Neuronal stem cell (in vitro differentiated cells): ENCODE results near the gene PRODH.

Experiments used
- DNase-seq: peaks from one replicate; pipeline ENCODE4 v3.0.0-alpha.2; 2013; ENCODE audit warnings: low spot score
- H2AFZ ChIP-seq: one replicate; pipeline ENCODE4 v1.6.1; 2013; ENCODE audit warnings: mild to moderate bottlenecking, low read length, inconsistent platforms
- H2AK5ac ChIP-seq: 2 replicates; pipeline ENCODE4 v1.6.1; 2013; ENCODE audit warnings: low read depth, mild to moderate bottlenecking, inconsistent platforms, low read length, moderate library complexity, mixed read lengths
- H2BK120ac ChIP-seq: 2 replicates; pipeline ENCODE4 v1.6.1; 2013; ENCODE audit warnings: low read depth, mild to moderate bottlenecking, inconsistent platforms, low read length, moderate library complexity, mixed read lengths
- H2BK12ac ChIP-seq: one replicate; pipeline ENCODE4 v1.6.1; 2013; ENCODE audit warnings: low read length, inconsistent platforms
- H2BK15ac ChIP-seq: 2 replicates; pipeline ENCODE4 v1.6.1; 2013; ENCODE audit warnings: mild to moderate bottlenecking, low read length, inconsistent platforms, mixed read lengths
- H2BK5ac ChIP-seq: one replicate; pipeline ENCODE4 v1.6.1; 2013; ENCODE audit warnings: inconsistent platforms, mild to moderate bottlenecking, low read length, moderate library complexity
- H3K14ac ChIP-seq: one replicate; pipeline ENCODE4 v1.6.1; 2013; ENCODE audit warnings: low read length, inconsistent platforms
- H3K18ac ChIP-seq: 2 replicates; pipeline ENCODE4 v1.6.1; 2013; ENCODE audit warnings: low read length, inconsistent platforms
- H3K23ac ChIP-seq: 2 replicates; pipeline ENCODE4 v1.6.1; 2013; ENCODE audit warnings: low read depth, mild to moderate bottlenecking, mixed read lengths, low read length, inconsistent platforms; ENCODE audit not compliant: poor library complexity
- H3K27ac ChIP-seq: replicated peaks from 3 replicates; pipeline ENCODE4 v1.5.1; 2013; ENCODE audit warnings: low read length, inconsistent platforms
- H3K27me3 ChIP-seq, 3 experiments: 2 replicates each; pipeline ENCODE4 v1.6.1; 2013; ENCODE audit warnings: low read length in 3 of 3, mild to moderate bottlenecking in 2 of 3, inconsistent platforms in 1 of 3, low read depth in 1 of 3, mixed read lengths in 1 of 3, moderate library complexity in 1 of 3; ENCODE audit not compliant: control insufficient read depth in 3 of 3, insufficient read depth in 3 of 3
- H3K36me3 ChIP-seq, 2 donors: replicated peaks in 1 of 2; 2 replicates each; pipeline ENCODE4 v1.6.1; 2013; ENCODE audit warnings: low read length in 2 of 2; ENCODE audit not compliant: control insufficient read depth in 2 of 2, insufficient read depth in 2 of 2
- H3K4ac ChIP-seq: 2 replicates; pipeline ENCODE4 v1.6.1; 2013; ENCODE audit warnings: inconsistent platforms, mild to moderate bottlenecking, low read length, moderate library complexity
- H3K4me1 ChIP-seq, 2 donors: 1 replicate in 1 of 2; 2 replicates in 1 of 2; pipeline ENCODE4 v1.6.1; 2013; ENCODE audit warnings: low read length in 2 of 2, low read depth in 1 of 2; ENCODE audit not compliant: control insufficient read depth in 2 of 2, insufficient read depth in 1 of 2
- H3K4me2 ChIP-seq: one replicate; pipeline ENCODE4 v1.6.1; 2013; ENCODE audit warnings: mild to moderate bottlenecking, low read length, inconsistent platforms; ENCODE audit not compliant: insufficient read depth, poor library complexity, severe bottlenecking
- H3K4me3 ChIP-seq, 2 donors: 2 replicates each; pipeline ENCODE4 v1.5.1; 2013; ENCODE audit warnings: low read length in 2 of 2, mild to moderate bottlenecking in 2 of 2, inconsistent platforms in 1 of 2, moderate library complexity in 1 of 2
- H3K79me1 ChIP-seq: one replicate; pipeline ENCODE4 v1.6.1; 2013; ENCODE audit warnings: low read depth, mild to moderate bottlenecking, inconsistent platforms, low read length, moderate library complexity
- H3K9ac ChIP-seq: one replicate; pipeline ENCODE4 v1.6.1; 2013; ENCODE audit warnings: mild to moderate bottlenecking, low read depth, low read length, inconsistent platforms; ENCODE audit not compliant: poor library complexity
- H3K9me3 ChIP-seq, 2 donors: replicated peaks in 1 of 2; 2 replicates each; pipeline versions ENCODE3 to v1.6.1; 2013; ENCODE audit warnings: low read length in 2 of 2, mild to moderate bottlenecking in 2 of 2, inconsistent platforms in 1 of 2, low read depth in 1 of 2, mixed read lengths in 1 of 2, moderate library complexity in 1 of 2; ENCODE audit not compliant: control insufficient read depth in 2 of 2, insufficient read depth in 1 of 2
- H4K8ac ChIP-seq: one replicate; pipeline ENCODE4 v1.6.1; 2013; ENCODE audit warnings: low read depth, mild to moderate bottlenecking, inconsistent platforms, low read length, moderate library complexity
- H4K91ac ChIP-seq: one replicate; pipeline ENCODE4 v1.6.1; 2013; ENCODE audit warnings: low read length, low read depth, mild to moderate bottlenecking, inconsistent platforms; ENCODE audit not compliant: poor library complexity
- WGBS, 2 donors: extraction: QIAGEN DNeasy Blood & Tissue Kit; methylation state at CpG; one replicate each; pipeline ENCODE4 v1.1.7; 2013; ENCODE audit warnings: missing lambda C conversion rate in 2 of 2, mixed read lengths in 1 of 2; ENCODE audit not compliant: insufficient read length in 2 of 2, insufficient replicate concordance in 1 of 2; ENCODE audit errors: extremely low coverage in 2 of 2; 5-methylcytosine and 5-hydroxymethylcytosine counted together

PRODH gene

GRCh38 chr22:18980829-18981228 lies 44.7 kb upstream of the PRODH start:
- Histone ChIP-seq H3K9me3 (peaks cover 2 to 25% of the 10 kb centered on the region in 2 donors), H3K4me1 (no peaks in the 10 kb centered on the region)

DNA sequence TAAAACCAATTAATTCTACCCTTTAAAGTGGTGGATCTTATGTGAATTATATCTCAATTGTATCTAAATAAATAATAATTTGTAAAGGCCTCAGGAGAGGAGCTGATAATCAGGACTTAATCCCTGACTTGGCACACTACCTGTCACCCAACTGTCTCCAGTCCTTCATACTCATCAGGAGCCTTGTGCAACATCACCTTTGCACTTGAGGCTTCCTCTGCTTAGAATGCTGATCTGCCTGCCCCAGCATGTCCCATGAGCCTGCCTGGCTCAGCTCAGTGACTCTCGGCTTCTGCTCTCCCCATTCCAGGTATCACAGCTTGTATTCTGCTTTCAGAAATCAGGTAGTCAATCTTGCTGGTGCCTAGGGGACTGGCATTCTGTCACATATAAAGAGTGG lies 43.9 kb upstream of the PRODH start:
- H3K27ac ChIP-seq = no peak overlapping the region
- H2BK15ac ChIP-seq = no peak overlapping the region
- no peak overlapping the region for H2BK12ac ChIP-seq
- no peak overlapping the region for H2AK5ac ChIP-seq
- no peak overlapping the region for H2BK120ac ChIP-seq
- H3K14ac ChIP-seq = no peak overlapping the region
- peak overlapping the region in 1 of 2 donors; percentile 26 for H3K4me3 ChIP-seq
- no peak overlapping the region for H4K8ac ChIP-seq
- no peak overlapping the region for H4K91ac ChIP-seq
- no peak overlapping the region for H3K4me2 ChIP-seq
- no peak overlapping the region for H3K4ac ChIP-seq
- peaks cover 2 to 25% of the 10 kb centered on the region in 2 donors for H3K9me3 ChIP-seq
- H3K9ac ChIP-seq = no peak overlapping the region
- H2BK5ac ChIP-seq = no peak overlapping the region
- H3K4me1 ChIP-seq = no peaks in the 10 kb centered on the region
- no CpG with 5 or more reads among the region's 1 CpG for WGBS, 2 donors
- H3K23ac ChIP-seq = no peak overlapping the region
- no peaks in the 10 kb centered on the region for H3K27me3 ChIP-seq
- DNase-seq = no peak
- no peak overlapping the region for H2AFZ ChIP-seq
- no peak overlapping the region for H3K18ac ChIP-seq
- H3K36me3 ChIP-seq = no peaks in the 10 kb centered on the region
- H3K79me1 ChIP-seq = peaks cover 5% of the 10 kb centered on the region

More at GRCh38 chr22:18980829-18981228, 44.7 kb upstream of the PRODH start:
- Histone ChIP-seq H3K23ac (no peak overlapping the region), H3K36me3 (no peaks in the 10 kb centered on the region), H3K4me3 (peak overlapping the region in 1 of 2 donors; percentile 22), H3K18ac (no peak overlapping the region), H2AFZ (no peak overlapping the region), H3K27ac (no peak overlapping the region), H2BK5ac (no peak overlapping the region), H2AK5ac (no peak overlapping the region), H3K27me3 (no peaks in the 10 kb centered on the region), H3K14ac (no peak overlapping the region), H3K4ac (no peak overlapping the region), H4K91ac (no peak overlapping the region), H2BK120ac (no peak overlapping the region), H3K4me2 (no peak overlapping the region), H3K79me1 (peaks cover 5% of the 10 kb centered on the region), H3K9ac (no peak overlapping the region), H2BK15ac (no peak overlapping the region), H2BK12ac (no peak overlapping the region), H4K8ac (no peak overlapping the region)
- DNase-seq = no peak

DNA sequence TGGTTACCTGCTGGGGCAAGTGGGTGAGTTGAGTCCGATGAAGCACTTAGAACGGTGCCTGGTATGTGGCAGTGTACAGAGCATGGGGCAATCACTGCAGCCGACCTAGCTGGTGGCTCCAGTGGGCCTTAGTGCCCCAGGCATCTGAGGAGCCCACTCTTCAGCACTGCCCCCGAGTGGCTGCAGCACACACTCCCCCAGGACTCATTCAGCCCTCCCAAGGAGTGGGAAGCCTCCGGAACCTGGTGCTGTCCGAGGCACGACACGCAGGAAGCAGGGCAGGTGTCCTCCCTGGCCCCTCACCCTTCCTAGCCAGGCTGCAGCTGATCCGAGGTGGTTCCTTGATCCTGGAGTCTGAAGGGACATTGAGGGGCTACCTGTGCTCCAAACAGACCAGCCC lies 42.4 kb upstream of the PRODH start:
- H2BK15ac ChIP-seq = no peak overlapping the region
- H3K4me1 ChIP-seq = peaks cover 2% of the 10 kb centered on the region in 2 donors

GRCh38 chr22:18977824-18978425 lies 41.8 kb upstream of the PRODH start:
- Histone ChIP-seq H2BK120ac (peak overlapping the region; percentile 31), H3K4me1 (peaks cover 5 to 7% of the 10 kb centered on the region in 2 donors), H3K27ac (no peak overlapping the region), H3K4me3 (no peak overlapping the region), H3K27me3 (no peaks in the 10 kb centered on the region), H2BK5ac (no peak overlapping the region), H3K14ac (no peak overlapping the region), H3K79me1 (peaks cover 10% of the 10 kb centered on the region), H4K8ac (no peak overlapping the region), H2BK12ac (no peak overlapping the region), H3K4me2 (no peak overlapping the region), H3K36me3 (no peaks in the 10 kb centered on the region), H4K91ac (no peak overlapping the region), H3K18ac (peak overlapping the region; percentile 28), H3K4ac (no peak overlapping the region), H2AFZ (no peak overlapping the region), H2AK5ac (no peak overlapping the region), H2BK15ac (no peak overlapping the region), H3K9me3 (peaks cover 2 to 25% of the 10 kb centered on the region in 2 donors), H3K9ac (no peak overlapping the region), H3K23ac (peak overlapping the region; percentile 80)
- DNase-seq = no peak
- WGBS, 2 donors = no CpG with 5 or more reads among the region's 9 CpGs

More for the DNA sequence above, 42.4 kb upstream of the PRODH start:
- H2AFZ ChIP-seq = no peak overlapping the region
- H3K23ac ChIP-seq = no peak overlapping the region
- H3K14ac ChIP-seq = no peak overlapping the region
- no peak overlapping the region for H3K9ac ChIP-seq
- no peak overlapping the region for H3K4me2 ChIP-seq
- peaks cover 2 to 25% of the 10 kb centered on the region in 2 donors for H3K9me3 ChIP-seq
- no peak overlapping the region for H2BK120ac ChIP-seq
- whole genome bisulfite sequencing, 2 donors = no CpG with 5 or more reads among the region's 9 CpGs
- peaks cover 5% of the 10 kb centered on the region for H3K79me1 ChIP-seq
- H3K27me3 ChIP-seq = no peaks in the 10 kb centered on the region
- H3K27ac ChIP-seq = no peak overlapping the region
- no peak overlapping the region for H2BK12ac ChIP-seq
- no peak overlapping the region for H3K4ac ChIP-seq
- no peak overlapping the region for H3K18ac ChIP-seq
- H3K4me3 ChIP-seq = no peak overlapping the region
- H2AK5ac ChIP-seq = no peak overlapping the region
- no peak overlapping the region for H4K8ac ChIP-seq
- no peak overlapping the region for H4K91ac ChIP-seq
- no peak overlapping the region for H2BK5ac ChIP-seq
- no peaks in the 10 kb centered on the region for H3K36me3 ChIP-seq
- no peak for DNase-seq
